ENCODE data around the gene IQUB.

- TF ChIP-seq CTCF (IDR thresholded peaks at IDR 0.05; ENCODE audit: borderline replicate concordance, extremely low read depth, low read length, poor library complexity, severe bottlenecking) (no peak), EZH2 (IDR thresholded peaks at IDR 0.05; ENCODE audit: borderline replicate concordance, low read depth, low read length, severe bottlenecking) (no peak)
Measured at GRCh38 chr7:123502201-123502600, 32.2 kb downstream of the IQUB start.
